COR-L47 (cell line): Measurements from ENCODE around the gene PRR9.
"Not testable (repeated sequence)": the region's sequence is repeated elsewhere in the genome, so short reads cannot be mapped to it uniquely, and the experiment has no call there.

Source experiments
- DNase-seq: peaks from one replicate; lab custom pipeline; 2025; lab: John Stamatoyannopoulos, UW

The PRR9 gene

GRCh38 chr1:153217212-153217611 lies at the start of gene PRR9:
PRR9 (plus strand) TSS chr1:153217584; CDS start chr1:153218145, 561 bp downstream.
- no peak for DNase-seq

- no peak for DNase-seq
Measured at GRCh38 chr1:153168686-153169085, 48.7 kb upstream of the PRR9 start.

GRCh38 chr1:153174624-153175023 lies 42.8 kb upstream of the PRR9 start:
- DNase-seq: no peak

GRCh38 chr1:153178922-153179321 lies 38.5 kb upstream of the PRR9 start:
- DNase-seq: no peak

- DNase-seq: no peak
Measured at GRCh38 chr1:153180556-153180955, 36.8 kb upstream of the PRR9 start.

GRCh38 chr1:153188301-153188700 lies 29.1 kb upstream of the PRR9 start:
- not testable (repeated sequence) for DNase-seq

GRCh38 chr1:153190373-153190772 lies 27.0 kb upstream of the PRR9 start:
- DNase-seq: peak; percentile 20

GRCh38 chr1:153192697-153193096 lies 24.7 kb upstream of the PRR9 start:
- DNase-seq: peak; percentile 12

GRCh38 chr1:153194331-153195050 lies 22.9 kb upstream of the PRR9 start:
- no peak for DNase-seq

- DNase-seq: no peak
Measured at GRCh38 chr1:153195216-153195615, 22.2 kb upstream of the PRR9 start.

- no peak for DNase-seq
Measured at GRCh38 chr1:153202006-153202405, 15.4 kb upstream of the PRR9 start.

GRCh38 chr1:153203130-153203529 lies 14.3 kb upstream of the PRR9 start, which contains the start of gene LELP1:
LELP1 (plus strand) TSS chr1:153203430; CDS start chr1:153204708, 1,278 bp downstream.
- DNase-seq: no peak

- no peak for DNase-seq
Measured at GRCh38 chr1:153206631-153207030, 10.8 kb upstream of the PRR9 start.

GRCh38 chr1:153210206-153210605 lies 7.2 kb upstream of the PRR9 start:
- no peak for DNase-seq

GRCh38 chr1:153212201-153212600 lies 5.2 kb upstream of the PRR9 start:
- DNase-seq: no peak

- DNase-seq: no peak
Measured at GRCh38 chr1:153213519-153213918, 3.9 kb upstream of the PRR9 start.

GRCh38 chr1:153217744-153218416 lies 496 bp downstream of the PRR9 start:
- no peak for DNase-seq

GRCh38 chr1:153220606-153221303 lies 3.4 kb downstream of the PRR9 start:
- DNase-seq: peak; percentile 9

GRCh38 chr1:153223040-153223891 lies 5.9 kb downstream of the PRR9 start:
- peak; percentile 38 for DNase-seq

GRCh38 chr1:153227810-153228209 lies 10.4 kb downstream of the PRR9 start:
- DNase-seq: no peak

GRCh38 chr1:153228491-153228890 lies 11.1 kb downstream of the PRR9 start:
- no peak for DNase-seq
